CD1c-positive myeloid dendritic cell (primary cell): ENCODE data around the gene TMEM132A.

ENCODE experiments used
- DNase-seq: peaks from one replicate; pipeline ENCODE4 v3.0.0-alpha.2; 2016; ENCODE audit errors: extremely low spot score

TMEM132A gene

GRCh38 chr11:60921259-60921658 lies 3.0 kb upstream of the TMEM132A start:
- DNase-seq: no peak

GRCh38 chr11:60921777-60922335 lies 2.4 kb upstream of the TMEM132A start:
- DNase-seq: no peak

GRCh38 chr11:60922906-60923305 lies 1.4 kb upstream of the TMEM132A start:
- no peak for DNase-seq

- DNase-seq: no peak
Measured at GRCh38 chr11:60923326-60923725, 934 bp upstream of the TMEM132A start.

- no peak for DNase-seq
Measured at GRCh38 chr11:60923800-60924109, 505 bp upstream of the TMEM132A start.

- DNase-seq: no peak
Measured at GRCh38 chr11:60924906-60925853, 920 bp downstream of the TMEM132A start.

GRCh38 chr11:60925868-60926267 lies 1.6 kb downstream of the TMEM132A start:
- peak; percentile 67 for DNase-seq

- DNase-seq: no peak
Measured at GRCh38 chr11:60926500-60926899, 2.2 kb downstream of the TMEM132A start.

- no peak for DNase-seq
Measured at GRCh38 chr11:60927061-60927592, 2.9 kb downstream of the TMEM132A start.

- no peak for DNase-seq
Measured at GRCh38 chr11:60927600-60927999, 3.3 kb downstream of the TMEM132A start.

GRCh38 chr11:60928563-60929001 lies 4.3 kb downstream of the TMEM132A start:
- DNase-seq: no peak

- DNase-seq: no peak
Measured at GRCh38 chr11:60929764-60930163, 5.5 kb downstream of the TMEM132A start.

GRCh38 chr11:60930394-60930793 lies 6.1 kb downstream of the TMEM132A start:
- no peak for DNase-seq

- no peak for DNase-seq
Measured at GRCh38 chr11:60931917-60932316, 7.7 kb downstream of the TMEM132A start.

GRCh38 chr11:60932605-60933356 lies 8.5 kb downstream of the TMEM132A start:
- no peak for DNase-seq

GRCh38 chr11:60933416-60934123 lies 9.3 kb downstream of the TMEM132A start:
- no peak for DNase-seq

- no peak for DNase-seq
Measured at GRCh38 chr11:60934124-60934789, 10.0 kb downstream of the TMEM132A start.

GRCh38 chr11:60934790-60935605 lies 10.7 kb downstream of the TMEM132A start:
- DNase-seq: no peak

- DNase-seq: no peak
Measured at GRCh38 chr11:60935676-60936442, 11.6 kb downstream of the TMEM132A start.
